Fibroblast of skin of right quadriceps (primary cell): ENCODE data around the gene DUS3L.

Experiments used
- DNase-seq: peaks from one replicate; pipeline ENCODE4 v3.0.0-alpha.2; 2013

The DUS3L gene

DNA sequence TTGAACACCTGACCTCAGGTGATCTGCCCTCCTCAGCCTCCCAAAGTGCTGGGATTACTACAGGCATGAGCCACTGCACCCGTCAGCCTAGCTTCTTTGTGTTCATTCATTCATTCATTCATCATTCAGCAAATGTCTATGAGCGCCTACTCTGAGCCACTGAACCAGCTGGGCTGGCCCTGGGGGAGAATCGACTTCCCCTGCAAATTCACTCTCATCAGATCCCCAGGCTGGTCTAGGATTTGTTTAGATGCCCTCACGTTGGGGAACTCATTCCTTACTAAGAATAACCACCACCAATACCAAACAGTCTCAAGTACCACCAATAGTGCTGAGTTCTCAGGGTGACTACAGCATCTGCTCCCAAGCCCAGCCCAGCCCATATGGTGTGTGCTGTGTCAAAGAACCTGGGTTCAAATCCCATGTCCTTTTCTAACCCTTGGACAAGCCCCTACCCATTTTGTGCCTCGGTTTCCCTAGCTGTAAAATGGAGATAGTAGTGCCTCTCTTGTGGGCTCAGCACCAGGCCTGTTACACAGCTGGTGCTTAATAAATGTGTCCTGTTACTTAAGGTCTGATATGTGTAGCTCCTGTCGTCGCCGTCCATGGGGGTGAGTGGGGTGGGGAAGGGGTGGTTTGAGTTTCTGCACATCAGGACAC, 30.7 kb upstream of the DUS3L start:
- DNase-seq = no peak

DNA sequence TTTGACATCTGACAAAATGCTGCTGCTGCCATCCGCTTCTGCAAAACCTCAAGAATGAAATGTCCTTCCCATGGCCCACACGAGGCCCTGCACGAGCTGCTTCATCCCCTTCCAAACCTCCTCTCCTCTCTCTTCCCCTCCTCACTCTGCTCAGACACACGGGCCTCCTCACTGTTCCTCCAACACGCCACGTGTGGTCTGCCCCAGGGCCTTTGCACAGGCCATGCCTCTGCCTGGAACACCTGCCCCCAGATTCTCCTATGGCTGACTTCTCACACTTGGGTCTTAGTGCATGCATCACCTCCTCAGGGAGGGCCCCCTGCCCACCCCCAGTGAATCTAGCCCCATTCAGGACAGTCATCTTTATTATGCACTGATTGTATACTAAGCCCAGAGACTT, 29.8 kb upstream of the DUS3L start:
- no peak for DNase-seq

DNA sequence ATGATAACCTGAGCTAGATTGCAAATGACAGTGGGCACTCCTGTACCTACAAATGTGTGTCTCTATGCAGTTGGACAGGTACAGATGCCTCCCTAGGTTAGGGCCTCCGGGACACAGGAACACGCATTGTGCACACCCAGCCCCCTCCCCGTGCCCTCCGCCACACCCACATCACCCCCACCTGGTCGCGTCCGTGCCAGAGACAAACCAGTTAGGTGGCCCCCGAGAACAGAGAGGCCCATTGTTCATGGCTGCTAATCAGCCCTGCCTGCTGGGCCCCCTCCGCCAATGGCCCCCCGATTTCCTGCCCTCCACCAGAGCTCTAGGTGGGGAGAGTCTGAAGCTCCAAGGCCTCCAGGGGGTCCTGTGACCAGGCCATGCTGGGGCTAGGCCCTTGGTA, 27.6 kb upstream of the DUS3L start:
- DNase-seq = no peak

DNA sequence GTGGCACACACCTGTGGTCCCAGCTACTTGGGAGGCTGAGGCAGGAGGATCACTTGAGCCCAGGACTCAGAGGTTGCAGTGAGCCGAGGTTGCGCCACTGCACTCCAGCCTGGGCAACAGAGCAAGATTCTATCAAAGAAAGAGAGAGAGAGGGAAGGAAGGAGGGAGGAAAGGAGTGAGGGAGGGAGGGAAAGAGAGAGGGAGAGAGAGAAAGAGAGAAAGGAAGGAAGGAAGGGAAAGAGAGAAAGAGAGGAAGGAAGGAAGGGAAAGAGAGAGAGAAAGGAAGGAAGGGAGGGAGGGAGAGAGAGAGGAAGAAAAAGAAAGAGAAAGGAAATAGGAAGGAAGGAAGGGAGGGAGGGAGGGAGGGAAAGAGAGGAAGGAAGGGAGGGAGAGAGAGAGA, 26.3 kb upstream of the DUS3L start:
- no peak for DNase-seq

DNA sequence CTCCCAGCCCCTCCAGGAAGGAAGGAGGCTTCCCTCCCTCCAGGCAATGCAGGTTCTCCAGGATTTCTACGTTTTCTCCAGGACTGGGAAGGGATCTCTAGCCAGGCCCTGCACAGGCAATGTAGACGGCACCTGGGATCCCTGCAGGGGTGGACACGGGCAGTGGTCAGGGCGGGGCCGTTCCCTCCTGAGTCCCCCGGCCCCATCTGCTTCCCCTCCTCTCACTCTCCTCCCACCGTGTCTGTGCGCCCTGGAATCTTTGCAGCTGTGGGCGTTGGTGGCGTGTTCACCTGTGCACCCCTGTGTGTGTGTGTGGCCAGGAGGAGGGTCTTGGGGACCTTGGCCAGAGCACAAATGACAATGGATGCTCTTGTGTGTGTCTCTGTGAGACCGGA, 23.9 kb upstream of the DUS3L start:
- no peak for DNase-seq

DNA sequence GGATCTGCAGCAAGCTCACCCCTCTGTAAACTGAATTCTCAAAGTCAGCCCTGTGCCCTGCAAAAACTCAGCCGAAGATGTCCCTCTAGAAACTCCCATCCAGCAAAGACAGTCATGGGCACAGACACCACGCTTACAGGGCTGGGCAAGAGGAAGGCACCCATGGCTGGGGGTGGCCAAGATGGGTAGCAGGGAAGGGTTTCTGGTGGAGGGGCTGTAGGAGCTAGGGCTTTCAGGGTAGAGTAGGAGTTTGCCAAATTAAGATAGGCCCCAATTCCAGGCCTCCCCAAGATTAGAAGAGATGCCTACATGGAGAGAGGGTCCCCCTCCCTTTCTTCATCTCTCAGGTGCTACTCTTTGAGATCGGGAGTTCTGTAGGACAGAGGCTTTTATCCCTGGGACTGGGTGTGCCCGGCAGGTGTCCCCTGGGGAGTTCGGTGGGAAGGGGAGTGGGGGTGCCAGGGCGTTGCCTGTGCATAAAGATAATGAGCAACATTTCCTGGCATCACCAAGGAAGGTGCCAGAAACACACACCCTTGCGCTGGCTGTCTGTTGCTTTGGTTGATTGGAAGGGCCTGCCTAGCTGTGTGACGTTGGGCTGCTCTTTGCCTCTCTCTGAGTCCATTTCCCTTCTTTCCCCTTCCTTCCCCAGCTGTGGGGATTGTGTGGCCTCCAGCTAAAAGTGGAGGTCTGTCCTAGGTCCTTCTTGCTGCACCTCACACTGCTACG, 23.3 kb upstream of the DUS3L start:
- DNase-seq = no peak

DNA sequence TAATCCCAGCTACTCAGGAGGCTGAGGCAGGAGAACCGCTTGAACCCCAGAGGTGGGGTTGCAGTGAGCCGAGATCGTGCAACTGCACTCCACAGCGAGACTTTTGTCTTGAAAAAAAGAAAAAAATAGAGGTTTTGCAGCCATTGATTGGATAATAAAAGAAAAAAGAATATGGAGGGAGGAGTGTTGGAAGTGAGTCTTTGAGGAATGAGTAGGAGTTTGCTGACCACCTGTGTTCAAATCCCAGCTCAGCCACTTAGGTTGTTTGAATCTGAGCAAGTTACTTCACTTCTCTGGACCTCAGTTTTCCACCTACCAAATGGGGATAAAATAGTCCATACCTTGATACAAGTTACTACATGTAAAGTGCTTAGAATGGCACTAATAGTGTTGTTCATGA, 20.2 kb upstream of the DUS3L start:
- DNase-seq = no peak

DNA sequence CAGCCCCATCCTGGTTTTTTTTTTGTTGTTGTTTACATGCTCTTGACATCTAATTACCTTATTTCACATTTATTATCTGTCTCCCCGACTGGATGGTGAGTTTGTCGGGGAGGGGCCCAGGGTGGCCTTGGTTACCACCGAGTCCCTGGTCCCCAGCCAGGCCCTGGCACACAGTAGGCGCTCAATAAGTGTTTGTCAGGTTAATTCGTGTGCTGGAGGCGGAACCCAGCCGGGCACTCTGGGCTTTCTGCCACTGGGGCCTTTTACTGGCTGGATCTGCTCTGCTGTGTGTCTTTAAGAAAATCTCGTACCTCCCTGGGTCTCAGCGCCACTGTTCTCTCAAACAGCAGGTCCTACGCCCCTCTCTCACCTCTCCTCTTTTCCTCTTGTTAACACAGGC, 18.5 kb upstream of the DUS3L start:
- DNase-seq = no peak

DNA sequence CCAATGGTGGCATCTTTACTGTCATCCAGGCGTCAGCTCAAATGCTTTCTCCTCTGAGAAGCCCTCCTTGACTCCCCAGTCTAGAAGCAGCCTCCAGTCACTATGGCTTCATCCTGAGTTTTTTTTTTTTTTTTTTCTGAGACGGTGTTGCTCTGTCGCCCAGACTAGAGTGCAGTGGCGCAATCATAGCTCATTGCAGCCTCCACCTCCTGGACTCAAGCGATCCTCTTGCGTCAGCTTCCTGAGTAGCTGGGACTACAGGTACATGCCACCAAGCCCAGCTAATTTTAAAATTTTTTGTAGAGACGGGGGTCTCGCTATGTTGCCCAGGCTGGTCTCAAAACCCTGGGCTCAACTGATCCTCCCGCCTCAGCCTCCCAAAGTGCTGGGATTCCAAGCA, 18.1 kb upstream of the DUS3L start:
- no peak for DNase-seq

DNA sequence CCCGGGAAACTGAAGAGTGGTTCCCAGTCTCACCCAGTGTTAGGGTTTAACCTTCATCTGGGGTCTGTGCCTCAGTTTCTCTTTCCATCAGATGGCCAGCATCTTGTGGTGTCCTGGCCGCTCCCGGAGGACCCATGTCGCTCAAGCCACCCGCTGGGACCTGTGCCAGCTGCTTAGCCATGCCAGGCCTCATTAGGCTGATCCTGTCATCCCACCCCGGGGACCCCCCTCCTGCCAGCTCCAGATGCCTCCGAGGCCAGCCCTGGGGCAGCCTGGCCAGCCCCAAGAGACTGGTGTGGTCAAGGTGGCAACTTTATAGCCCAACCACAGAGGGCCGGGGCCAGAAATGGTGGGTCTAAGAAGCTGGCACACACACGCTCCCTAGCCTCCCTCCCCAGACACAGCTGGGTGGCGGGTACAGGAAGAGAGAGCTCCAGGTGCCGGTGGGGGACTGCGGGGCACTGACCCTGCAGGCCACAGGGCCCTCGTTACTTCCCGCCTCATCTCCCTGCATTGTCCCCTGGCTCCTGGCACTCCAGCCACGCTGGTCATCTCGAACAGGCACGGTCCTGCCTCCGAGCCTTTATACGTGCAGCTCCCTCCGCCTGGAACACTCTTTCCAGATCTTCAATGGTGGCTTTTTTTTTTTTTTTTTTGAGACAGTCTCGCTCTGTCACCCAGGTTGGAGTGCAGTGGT, 17.3 kb upstream of the DUS3L start:
- DNase-seq = no peak

DNA sequence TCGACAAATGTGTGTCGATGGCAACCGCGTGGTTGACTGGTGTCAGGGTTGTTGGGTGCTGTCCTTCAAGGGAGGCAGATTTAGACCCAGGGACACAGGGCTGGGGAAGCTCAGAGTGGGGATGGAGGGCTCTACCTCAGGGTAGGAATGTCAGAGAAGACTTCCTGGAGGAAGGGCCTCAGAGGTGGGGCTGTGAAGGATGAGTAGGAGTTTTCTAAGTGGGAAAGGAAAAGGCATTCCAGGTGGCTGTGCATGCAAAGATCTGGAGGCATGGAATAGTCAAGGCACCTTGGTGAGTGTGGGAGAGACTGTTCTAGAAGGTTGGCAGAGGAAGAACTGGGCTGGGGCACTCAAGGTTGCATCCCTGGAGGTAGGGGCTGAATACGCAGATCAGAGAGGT, 15.9 kb upstream of the DUS3L start:
- DNase-seq = no peak

DNA sequence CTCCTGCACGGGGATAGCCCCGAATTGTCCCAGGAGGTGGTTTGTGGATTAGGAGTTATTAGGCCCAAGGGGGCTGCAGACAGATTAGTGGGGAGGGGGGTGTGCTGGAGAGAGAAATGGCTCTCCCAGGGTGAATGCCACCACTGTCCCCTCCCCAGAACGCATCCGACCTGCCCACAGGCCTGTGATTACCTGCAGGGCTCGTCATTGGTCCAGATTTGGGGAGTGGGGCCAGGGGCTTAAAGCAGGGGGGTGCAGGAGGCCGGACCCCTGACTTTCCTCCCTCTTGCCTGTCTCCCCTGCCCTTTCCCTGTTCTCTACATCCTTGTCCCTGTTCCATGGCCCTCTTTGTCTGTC, 15.1 kb upstream of the DUS3L start:
- no peak for DNase-seq

DNA sequence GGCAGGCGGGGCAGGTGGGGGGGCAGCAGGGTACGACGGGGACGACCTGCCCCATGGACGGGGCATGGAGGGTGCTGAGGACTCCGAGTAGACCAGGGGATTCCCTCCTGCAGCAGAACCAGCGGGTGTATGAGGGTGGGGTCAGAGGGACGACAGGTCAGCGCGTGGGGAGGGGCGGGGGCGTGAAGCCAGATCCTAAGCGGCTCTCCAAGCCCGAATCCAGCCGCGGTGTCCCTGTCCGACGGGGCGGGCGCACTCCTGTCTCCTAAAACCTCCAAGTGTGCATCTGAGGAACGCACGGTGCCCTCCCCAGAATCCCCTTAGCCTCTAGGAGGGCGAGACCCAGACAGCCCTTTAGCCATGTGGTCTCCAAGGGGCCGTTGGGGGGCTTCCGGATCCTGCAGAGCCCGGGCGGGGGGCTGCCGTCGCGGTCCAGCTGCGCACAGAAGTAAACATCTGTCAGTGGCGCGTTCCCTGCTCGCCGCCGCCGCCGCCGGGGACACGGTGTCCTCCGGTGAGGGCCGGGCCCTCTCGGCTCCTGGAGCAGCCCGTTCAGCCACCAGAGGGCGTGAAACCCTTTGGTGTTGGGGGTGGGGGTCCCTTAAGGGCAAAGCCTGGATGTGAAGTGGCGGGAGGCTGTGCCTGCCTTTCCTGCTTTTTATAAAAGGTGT, 14.6 kb upstream of the DUS3L start:
- DNase-seq = peak; percentile 50

DNA sequence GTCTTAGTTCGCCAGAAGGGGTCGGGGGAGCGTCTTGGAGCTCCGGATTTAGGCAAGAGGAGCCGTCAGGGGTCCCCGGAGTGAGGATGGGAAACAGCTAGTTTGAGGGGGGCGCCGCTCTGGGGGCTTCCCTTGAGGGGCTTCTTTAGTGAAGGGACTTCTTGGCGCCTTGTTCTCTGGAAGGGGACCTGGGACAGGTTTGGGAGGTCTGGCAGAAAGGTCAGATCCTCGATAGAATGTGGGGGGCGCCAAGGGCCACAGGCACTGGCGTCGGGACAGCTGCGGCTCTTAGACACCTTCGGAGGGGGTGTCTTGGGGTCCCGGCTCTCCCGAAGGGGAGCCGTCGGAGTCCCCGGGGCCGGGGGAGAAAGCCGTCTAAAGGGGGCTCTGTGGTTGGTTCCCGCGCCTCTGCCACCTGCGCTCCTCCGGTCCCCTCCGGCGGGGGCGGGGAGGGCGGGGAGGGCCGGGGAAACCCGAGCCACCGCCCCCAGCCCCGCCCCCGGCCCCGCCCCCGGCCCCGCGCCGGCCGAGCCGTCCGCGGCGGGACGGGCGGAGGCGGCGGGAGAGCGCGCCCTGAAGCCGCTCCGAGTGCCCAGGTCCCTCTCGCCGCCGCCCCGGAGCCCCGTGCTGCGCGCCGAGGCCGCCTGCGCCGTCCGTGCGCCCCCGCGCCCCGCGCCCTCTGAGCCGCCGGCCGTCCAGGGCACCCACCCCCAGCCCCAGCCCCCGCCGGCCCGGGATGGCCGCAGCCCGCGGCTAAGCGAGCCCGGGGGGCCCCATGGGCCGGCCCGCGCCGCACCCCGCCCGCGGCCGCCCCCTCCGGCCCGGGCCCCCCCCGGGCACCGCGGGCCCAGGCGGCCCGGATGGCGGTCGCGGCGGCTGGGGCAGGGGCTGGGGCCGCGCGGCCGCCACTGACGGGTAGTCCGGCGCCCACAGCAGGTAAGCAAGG, 13.8 kb upstream of the DUS3L start, which contains the start of gene NRTN:
Gene NRTN (plus strand): TSS at position 552 of the 946 bp plus-strand sequence. CDS start 19,099 bp downstream, outside the sequence.
- DNase-seq = no peak

DNA sequence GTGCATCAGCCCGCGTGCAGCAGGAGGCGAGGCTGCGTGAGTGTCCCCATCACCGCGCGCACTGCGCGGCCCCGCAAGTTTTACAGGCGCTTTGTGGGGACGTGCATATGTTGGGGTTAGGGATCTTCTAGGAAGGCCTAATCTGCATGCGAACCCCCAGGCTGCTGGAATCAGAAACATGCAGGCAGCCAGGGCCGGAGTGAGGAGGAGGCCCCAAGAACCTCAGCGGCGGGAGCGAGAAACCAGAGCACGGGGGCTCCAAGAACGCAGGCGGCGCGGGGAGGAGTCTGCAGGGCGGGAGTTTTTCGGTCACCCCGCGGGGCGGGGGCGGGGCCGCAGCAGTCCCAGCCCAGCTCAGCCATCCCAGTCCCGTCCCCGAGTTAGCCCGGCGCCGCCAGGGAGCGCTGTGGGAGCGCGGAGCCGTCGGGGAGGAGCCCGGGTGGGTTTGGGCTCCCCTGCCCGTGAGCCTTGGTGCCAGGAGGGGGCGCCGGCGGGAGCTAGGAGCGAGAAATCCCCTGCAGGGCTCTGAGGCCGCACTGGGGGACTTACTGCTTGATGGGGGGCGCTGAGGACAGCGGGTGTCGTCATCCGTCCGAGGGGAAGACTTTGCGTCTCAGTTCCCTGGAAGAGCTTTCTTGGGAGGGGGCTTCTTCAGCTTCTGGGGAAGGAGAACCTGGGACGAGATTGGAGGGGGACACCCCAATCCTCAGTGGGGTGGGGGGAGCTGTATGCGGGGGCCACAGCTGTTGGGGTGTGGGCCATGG, 13.0 kb upstream of the DUS3L start:
- DNase-seq = peak; percentile 85

DNA sequence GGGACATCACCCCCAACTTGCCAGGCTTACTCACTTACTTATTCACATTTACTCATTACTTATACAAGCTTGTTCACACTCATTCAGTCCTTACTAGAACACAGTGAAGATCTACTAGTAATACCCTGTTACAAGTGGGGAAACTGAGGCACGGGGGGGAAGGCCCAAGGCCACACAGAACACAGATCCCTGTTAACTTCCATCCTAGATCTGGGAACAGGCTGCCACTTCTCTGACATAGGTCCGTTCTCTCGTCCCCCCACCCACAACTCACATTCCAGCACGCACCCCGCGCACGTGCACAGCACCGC, 12.4 kb upstream of the DUS3L start:
- DNase-seq = no peak

DNA sequence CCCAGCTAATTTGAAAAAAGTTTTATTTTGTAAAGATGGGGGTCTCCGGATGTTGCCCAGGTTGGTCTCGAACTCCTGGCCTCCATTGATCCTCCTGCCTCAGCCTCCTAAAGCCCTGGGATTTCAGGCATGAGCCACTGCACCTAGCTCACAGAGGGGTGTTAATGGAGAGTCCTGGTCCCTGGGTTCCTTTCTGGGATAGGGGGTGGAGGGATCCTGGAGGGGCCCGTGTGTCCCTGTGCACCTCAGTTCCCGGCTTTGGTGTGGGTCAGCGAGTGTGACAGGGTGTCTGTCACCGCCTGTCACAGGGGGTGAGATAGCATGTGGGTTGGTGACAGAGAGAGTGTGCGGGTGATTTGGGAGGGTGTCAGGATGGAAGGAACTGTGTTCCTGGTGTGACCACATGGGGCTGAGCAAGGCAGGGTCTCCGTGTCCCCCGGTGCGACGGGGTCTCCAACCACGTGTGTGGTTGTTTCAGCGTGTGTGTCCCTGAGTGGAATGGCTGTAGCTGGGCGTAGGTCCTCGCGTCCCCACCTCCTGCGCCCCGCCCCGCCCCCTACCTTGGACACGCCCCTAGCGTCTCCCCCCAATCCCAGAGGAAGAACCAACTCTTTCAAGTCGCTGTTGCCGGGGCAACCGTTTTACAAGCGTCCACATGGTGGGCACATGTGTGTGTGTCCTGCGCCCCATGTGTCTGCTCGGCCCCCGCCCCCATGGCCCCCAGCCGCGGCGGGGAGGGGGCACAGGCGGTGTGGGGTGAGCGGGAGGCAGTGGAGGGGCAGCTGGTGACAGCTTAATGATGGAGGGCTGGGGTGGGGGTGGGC, 11.0 kb upstream of the DUS3L start:
- DNase-seq = peak; percentile 69

DNA sequence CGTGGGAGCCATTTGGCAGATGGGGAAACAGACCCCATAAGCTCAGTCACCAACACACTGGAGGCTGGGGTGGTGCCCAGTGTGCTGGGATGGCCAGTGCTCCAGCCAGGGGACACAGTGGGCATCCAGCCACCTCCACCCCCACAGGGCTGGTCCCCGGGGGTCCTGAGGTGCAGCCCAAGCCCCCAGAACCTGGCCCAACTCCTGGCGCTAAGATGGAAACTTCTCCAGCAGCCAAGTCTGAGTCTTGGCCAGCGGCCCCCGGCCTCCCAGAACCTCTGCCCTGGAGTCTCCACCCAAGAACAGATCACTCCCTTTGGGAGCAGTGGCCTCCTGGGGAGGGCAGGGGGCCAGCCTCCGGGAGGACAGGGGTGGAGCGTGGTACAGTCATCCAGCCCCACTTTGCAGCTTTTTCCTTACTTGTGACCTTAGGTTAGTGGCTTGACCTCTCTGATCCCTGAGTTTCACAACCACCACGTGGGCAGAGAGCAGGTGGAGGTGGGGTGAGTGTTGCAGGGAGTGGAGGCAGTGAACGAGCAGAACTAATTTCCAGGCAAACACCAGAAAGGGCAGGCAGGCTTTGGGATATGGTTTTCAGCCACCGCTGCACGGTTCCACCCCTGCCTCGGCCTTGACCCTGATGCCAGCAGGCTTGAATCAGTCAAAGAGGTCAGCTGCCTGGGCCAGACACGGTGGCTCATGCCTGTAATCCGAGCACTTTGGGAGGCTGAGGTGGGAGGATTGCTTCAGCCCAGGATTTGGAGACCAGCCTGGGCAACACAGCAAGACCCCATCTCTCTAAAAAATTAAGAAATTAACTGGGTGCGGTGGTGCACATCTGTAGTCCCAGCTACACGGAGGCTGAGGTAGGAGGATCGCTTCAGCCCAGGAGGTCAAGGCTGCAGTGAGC, 9.7 kb upstream of the DUS3L start:
- DNase-seq = no peak
